C1 segment of cervical spinal cord (tissue), 14 donors: Measurements from ENCODE around the gene CERS6.

ENCODE experiments used
- DNase-seq, 14 donors: peaks; one replicate each; lab custom pipeline; 2025; lab: John Stamatoyannopoulos, UW

The CERS6 gene

DNA sequence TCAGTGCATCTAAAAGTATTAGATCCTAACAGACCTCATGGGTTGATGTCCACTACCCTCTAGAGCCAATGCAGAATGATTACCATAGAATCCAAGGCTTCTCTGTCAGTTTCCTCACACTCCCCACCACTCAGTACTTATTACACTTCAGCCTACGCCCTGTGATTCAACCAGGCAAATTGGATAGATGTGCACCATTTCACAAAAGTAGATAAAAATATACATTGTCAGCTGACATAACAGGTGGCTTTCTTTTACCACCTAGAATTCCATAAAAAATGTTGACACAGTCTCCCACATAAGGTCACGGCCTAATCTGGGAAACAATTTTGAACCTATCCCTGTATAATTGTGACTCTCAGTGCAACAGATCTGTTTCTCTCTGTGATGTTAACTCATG is 144.9 kb downstream of the CERS6 start:
- no peak for DNase-seq

DNA sequence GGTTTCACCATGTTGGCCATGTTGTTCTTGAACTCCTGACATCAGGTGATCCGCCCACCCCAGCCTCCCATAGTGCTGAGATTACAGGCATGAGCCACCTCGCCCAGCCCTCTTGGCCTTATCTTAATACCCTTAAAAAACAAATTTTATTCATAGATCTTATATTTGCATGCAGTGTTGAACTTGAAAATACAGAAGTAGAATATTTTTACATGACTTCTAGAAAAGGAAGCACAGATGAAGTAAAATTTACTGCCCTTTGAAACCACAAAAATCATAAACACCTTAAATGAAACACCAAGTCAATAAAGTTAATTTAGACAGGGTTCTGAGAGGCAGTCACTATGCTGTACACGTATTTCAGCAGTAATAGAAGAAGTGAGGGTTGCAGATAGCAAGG is 145.7 kb downstream of the CERS6 start:
- DNase-seq = no peak

- DNase-seq = no peak
These were observed 146.3 kb downstream of the CERS6 start for GRCh38 chr2:168602379-168602778.

- DNase-seq = no peak
These were observed 146.9 kb downstream of the CERS6 start for GRCh38 chr2:168602846-168603401.

GRCh38 chr2:168603439-168603961 is 147.4 kb downstream of the CERS6 start:
- DNase-seq = no peak

GRCh38 chr2:168604252-168604651 is 148.2 kb downstream of the CERS6 start:
- DNase-seq = no peak

GRCh38 chr2:168607992-168608391 is 151.9 kb downstream of the CERS6 start:
- DNase-seq = peak in 1 of 14 donors; percentile 9

GRCh38 chr2:168608796-168609195 is 152.7 kb downstream of the CERS6 start:
- DNase-seq = no peak

DNA sequence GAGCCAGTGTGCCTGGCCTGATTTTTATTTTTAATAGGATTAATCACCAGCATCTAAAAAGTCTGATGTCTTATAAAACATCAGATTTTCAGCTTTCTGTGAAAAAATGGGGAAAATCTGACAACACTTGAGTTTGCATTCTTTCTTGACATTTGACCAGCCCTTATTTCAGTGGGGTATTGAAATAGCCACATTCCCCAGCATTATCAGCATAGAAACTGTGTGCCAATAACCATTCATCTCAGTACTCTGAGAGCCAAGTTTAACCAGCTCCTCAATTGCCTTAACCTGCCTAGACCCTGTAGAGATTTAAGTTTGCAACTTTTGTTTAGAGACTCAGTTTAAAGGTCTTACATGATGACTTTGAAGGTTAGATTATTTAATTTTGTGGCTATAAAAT is 155.0 kb downstream of the CERS6 start:
- DNase-seq = no peak

DNA sequence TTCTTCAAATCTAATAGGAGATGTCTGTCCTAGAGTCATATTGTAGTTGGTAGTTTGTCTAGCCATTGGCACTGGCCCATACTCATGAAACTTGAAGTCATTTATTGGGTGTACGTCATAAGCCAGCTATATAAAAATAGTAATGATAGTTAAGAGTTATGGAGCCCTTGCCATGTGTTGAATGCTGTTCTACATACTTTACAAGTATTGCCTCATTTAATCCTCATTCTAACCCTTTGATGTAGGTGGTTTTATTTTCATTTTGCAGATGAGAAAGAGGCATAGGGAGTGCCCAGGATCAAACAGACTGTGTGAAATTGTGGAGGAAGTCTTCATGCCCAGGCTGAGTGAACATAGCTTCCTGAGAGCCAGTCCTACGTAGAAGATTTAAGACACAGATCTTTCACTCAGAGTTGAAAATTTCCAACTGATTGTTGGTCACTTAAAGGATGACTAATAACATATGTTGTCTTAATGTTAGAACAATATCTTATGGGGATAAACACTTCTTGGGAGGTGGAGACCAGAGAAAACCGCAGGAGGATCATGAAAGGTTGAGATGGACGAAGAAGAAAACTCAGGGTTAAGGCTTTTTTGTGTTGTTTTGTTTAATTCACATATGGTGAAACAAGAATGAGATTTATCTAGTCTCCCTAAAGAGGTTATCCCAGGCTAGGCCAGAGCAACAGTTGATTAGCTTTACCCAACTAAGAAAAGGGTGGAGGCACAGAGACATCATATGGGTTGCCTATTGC is 156.0 kb downstream of the CERS6 start:
- DNase-seq = no peak

DNA sequence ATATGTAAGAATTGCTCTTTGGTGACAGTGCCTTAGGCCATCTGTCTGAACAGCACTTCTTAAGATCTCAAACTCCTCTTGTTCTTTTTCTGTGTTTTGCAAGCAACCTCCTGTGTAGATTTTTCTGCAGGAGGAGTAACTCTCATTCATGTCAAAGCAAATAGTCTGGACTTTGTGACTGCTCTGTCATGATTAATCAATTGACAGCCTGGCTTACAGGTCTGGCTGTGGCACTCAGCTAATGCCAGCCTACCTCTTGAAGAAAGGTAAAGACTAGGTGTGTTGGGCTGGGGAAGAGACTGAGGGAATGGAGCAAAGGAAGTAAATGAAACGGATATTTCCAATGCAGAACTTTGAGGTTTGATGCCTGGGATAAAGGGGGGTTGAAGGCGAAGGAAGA is 156.6 kb downstream of the CERS6 start:
- no peak for DNase-seq

GRCh38 chr2:168613551-168613950 is 157.5 kb downstream of the CERS6 start:
- DNase-seq = no peak

DNA sequence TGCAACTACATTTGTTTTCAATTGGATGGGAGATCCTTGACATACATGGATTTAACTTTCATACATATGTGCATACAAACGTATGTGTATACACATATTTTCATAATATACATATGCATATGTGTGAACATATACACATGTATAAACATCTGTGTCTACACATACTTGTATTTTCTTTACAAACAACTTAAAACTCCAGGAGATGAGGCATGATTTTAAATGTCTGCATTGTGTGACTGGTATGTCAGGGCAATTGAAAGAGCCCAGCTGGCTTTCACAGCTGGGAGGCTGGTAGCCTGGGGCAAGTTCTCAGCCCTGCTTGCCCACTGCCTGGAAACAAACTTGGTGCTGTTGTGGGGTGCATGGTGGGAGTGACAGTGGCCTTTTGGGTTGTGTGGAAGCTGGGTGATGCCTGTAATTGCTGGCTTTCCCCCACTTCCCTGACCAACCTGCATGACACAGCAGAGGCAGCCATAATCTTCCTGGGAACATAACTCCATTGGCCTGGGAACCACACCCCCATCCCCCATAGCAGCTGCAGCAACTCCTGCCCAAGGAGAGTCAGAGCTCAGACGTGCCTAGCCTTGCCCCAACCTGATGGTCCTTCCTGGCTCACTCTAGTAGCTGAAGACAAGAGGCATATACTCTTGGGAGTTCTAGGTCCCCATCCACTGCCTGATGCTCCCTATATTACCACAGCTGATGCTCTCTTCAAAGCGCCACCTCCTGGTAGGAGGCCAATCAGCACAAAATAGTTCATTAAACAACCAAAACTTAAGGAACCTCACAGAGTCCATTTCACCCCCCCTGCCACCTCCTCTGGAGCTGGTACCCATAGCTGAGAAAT is 158.3 kb downstream of the CERS6 start:
- no peak for DNase-seq

GRCh38 chr2:168620554-168620953 is 164.5 kb downstream of the CERS6 start:
- no peak for DNase-seq

DNA sequence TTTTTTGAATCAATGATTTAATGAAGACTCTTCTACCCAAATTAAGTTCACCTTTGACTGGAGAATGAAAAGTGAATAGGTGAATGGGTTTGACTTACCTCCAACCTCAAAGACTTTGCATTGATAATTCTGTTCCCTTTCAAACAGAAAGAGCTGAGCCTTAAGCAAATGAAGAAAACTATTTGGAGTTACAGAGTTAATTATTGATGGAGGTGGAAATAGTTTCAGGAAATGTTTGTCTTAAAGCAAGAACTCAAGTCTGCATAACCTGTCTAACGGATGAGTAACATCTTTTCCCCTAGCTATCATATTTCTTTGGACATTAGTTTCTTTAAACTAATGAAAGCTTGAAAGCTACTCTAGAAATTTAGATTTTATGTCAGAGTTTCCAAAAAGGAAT is 166.5 kb downstream of the CERS6 start:
- no peak for DNase-seq

GRCh38 chr2:168624028-168624427 is 168.0 kb downstream of the CERS6 start:
- no peak for DNase-seq

- DNase-seq = no peak
These were observed 170.0 kb downstream of the CERS6 start for GRCh38 chr2:168626096-168626495.

- no peak for DNase-seq
These were observed 170.6 kb downstream of the CERS6 start for GRCh38 chr2:168626647-168627046.

GRCh38 chr2:168632709-168633121 is 176.6 kb downstream of the CERS6 start:
- no peak for DNase-seq

DNA sequence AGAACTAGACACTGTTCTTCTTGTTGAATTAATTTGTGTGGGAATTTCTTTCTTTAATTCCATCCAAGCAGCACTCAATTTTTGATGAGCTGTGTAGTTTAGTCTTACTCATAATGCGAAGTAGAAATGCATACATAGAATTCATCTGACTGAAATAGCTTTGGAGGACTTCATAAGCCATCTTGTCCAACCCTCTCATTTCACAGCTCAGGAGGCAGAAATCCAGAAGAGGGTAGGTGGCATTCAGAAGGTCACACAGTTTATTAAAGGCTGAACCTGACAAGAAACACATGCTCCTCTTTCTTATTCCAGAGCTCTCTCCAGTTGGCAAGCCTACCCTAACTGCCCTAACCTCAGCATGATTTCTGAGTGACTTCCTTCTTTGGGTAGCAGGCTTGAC is 177.1 kb downstream of the CERS6 start:
- no peak for DNase-seq

DNA sequence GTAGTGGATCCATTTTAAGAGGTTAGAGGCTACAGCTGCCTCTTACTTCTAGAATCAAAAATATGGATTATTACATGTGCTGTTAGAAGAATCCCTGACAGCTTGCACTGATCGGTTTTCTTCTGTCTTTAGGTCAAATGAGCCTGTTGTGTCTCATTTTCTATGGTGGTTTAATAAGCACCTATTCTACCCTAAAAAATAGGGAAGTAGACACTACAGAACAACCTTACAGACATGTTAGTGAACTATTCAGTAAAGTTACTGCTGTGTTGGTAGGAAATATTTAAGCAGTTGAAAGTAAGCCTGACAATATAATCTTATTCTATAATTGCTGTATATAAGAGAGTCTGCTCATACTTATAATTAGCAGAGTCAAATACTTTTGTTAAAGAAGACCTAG is 177.8 kb downstream of the CERS6 start:
- no peak for DNase-seq

GRCh38 chr2:168635065-168635577 is 179.0 kb downstream of the CERS6 start:
- peak in 1 of 14 donors; percentile 3 for DNase-seq
